ENCODE measurements around the gene INPP5K.

INPP5K gene

GRCh38 chr17:1541367-1541904, 25.0 kb upstream of the INPP5K start:
- Histone ChIP-seq H3K4me1 (ENCODE audit: control insufficient read depth, insufficient read depth, low read length) (no peaks in the 10 kb centered on the region), H3K27ac (ENCODE audit: extremely low read depth, low read depth, low read length) (no peak overlapping the region), H3K9me3 (ENCODE audit: control insufficient read depth, insufficient read depth, low read depth, low read length) (no peaks in the 10 kb centered on the region), H3K4me3 (ENCODE audit: low read depth, low read length) (no peak overlapping the region), H3K36me3 (ENCODE audit: control insufficient read depth in 2 of 2, insufficient read depth in 1 of 2, low read length in 2 of 2) (peaks cover 50 to 86% of the 10 kb centered on the region in 2 experiments)
- ChIA-PET POLR2A (interaction anchor here (0.7 kb wide), 1 partner anchor 9 kb away, joined by 3 read pairs; no protein-coding TSS in a partner anchor), CTCF (interaction anchor here (0.6 to 1.1 kb wide), 2 partner anchors 20 to 126 kb away, joined by 3 read pairs; no protein-coding TSS in a partner anchor)
- TF ChIP-seq ZNF747 (tag by site-specific recombination; IDR thresholded peaks at IDR 0.05) (no peak), PRDM10 (tag by site-specific recombination; IDR thresholded peaks at IDR 0.05) (no peak), ZNF211 (tag by site-specific recombination; IDR thresholded peaks at IDR 0.05; ENCODE audit: low read depth) (no peak), ZNF366 (tag by site-specific recombination; conservative IDR thresholded peaks at IDR 0.05) (no peak), ZNF768 (tag by site-specific recombination; IDR thresholded peaks at IDR 0.05) (no peak), ZNF677 (tag by site-specific recombination; IDR thresholded peaks at IDR 0.05) (no peak), ZSCAN4 (tag by site-specific recombination; IDR thresholded peaks at IDR 0.05) (no peak)

- H3K4me3 ChIP-seq (ENCODE audit: low read depth, low read length) = no peak overlapping the region
- no peak overlapping the region for H3K27ac ChIP-seq (ENCODE audit: extremely low read depth, low read depth, low read length)
- H3K36me3 ChIP-seq (ENCODE audit: control insufficient read depth in 2 of 2, insufficient read depth in 1 of 2, low read length in 2 of 2) = peaks cover 57 to 84% of the 10 kb centered on the region in 2 experiments
- H3K9me3 ChIP-seq (ENCODE audit: control insufficient read depth, insufficient read depth, low read depth, low read length) = no peaks in the 10 kb centered on the region
- POLR2A ChIA-PET = interaction anchor here (0.5 to 2.3 kb wide), 2 partner anchors 24 to 787 kb away, joined by 3 to 6 read pairs; partner anchors contain the start of gene INPP5K
- no peak for TF ChIP-seq GLIS1 (tag by site-specific recombination; IDR thresholded peaks at IDR 0.05)
- TF ChIP-seq ZNF677 (tag by site-specific recombination; IDR thresholded peaks at IDR 0.05) = no peak
- no peak for TF ChIP-seq ZNF561 (tag by site-specific recombination; IDR thresholded peaks at IDR 0.05; ENCODE audit: borderline replicate concordance)
- TF ChIP-seq PRDM4 (tag by site-specific recombination; IDR thresholded peaks at IDR 0.05) = no peak
- TF ChIP-seq ZNF639 (tag by site-specific recombination; IDR thresholded peaks at IDR 0.05) = no peak
- TF ChIP-seq EGR2 (tag by site-specific recombination; IDR thresholded peaks at IDR 0.05; ENCODE audit: low read depth) = no peak
- no peak for TF ChIP-seq ZEB2 (tag by site-specific recombination; IDR thresholded peaks at IDR 0.05)
- no peak for TF ChIP-seq CTCF (tag by site-specific recombination; IDR thresholded peaks at IDR 0.05)
- TF ChIP-seq ZNF423 (tag by site-specific recombination; IDR thresholded peaks at IDR 0.05) = no peak
- CTCF ChIA-PET = interaction anchor here (0.6 to 1.1 kb wide), 3 partner anchors 14 to 159 kb away, joined by 4 to 6 read pairs (median 5); no protein-coding TSS in a partner anchor
- H3K4me1 ChIP-seq (ENCODE audit: control insufficient read depth, insufficient read depth, low read length) = no peaks in the 10 kb centered on the region
Observed at GRCh38 chr17:1539811-1540210, 23.4 kb upstream of the INPP5K start.

Measured in HEK293 (cell line).